A549 (cell line): ENCODE measurements around the gene NSL1. TPM values are rescaled to one million over a fixed set of nuclear protein-coding genes. Genes with fewer than 3 reads are reported as not detected.

Experiments
- ATAC-seq, 2 experiments: fragments of 200-7000 bp in 1 of 2; fragments of >200 bp in 1 of 2; cut with Nextera tagmentation in 1 of 2; cut with Tn5 transposase in 1 of 2; 3 replicates each; pipeline versions ENCODE4 v1.8.0 to v1.9.1; 2018 to 2020; ENCODE audit warnings: mild to moderate bottlenecking in 1 of 2, moderate library complexity in 1 of 2
- CTCF ChIA-PET: fragments of 300-600 bp; sonication (Branson Sonifier 250); formaldehyde crosslinking; extraction: SDS; loops from one replicate; lab custom pipeline; 2021; ENCODE audit warnings: antibody characterized with exemption, inconsistent platforms; lab: Yijun Ruan, JAX
- POLR2A ChIA-PET: fragments of 350-600 bp; formaldehyde crosslinking; extraction: SDS; loops from one replicate; lab custom pipeline; 2021; ENCODE audit warnings: antibody characterized with exemption, inconsistent platforms; lab: Yijun Ruan, JAX
- DNase-seq, 2 experiments: peaks; one replicate each; pipeline versions ENCODE4 v3.0.0 to v3.0.0-alpha.2; 2011 to 2016; ENCODE audit warnings: low read depth in 1 of 2, low spot score in 1 of 2
- FAIRE-seq: peaks from 2 replicates; lab custom pipeline; 2011; peaks lifted over from hg19 to GRCh38; lab: Jason Lieb, UNC
- H3K27ac ChIP-seq, 2 experiments: fragments of >200 bp; sonication (Bioruptor Twin); formaldehyde crosslinking; 3 replicates each; pipeline ENCODE4 v1.5.1; 2016 to 2017
- H3K4me1 ChIP-seq: fragments of >200 bp; sonication (Bioruptor Twin); formaldehyde crosslinking; 3 replicates; pipeline ENCODE4 v1.6.1; 2016
- H3K4me2 ChIP-seq: fragments of >200 bp; sonication (Bioruptor Twin); formaldehyde crosslinking; 3 replicates; pipeline ENCODE4 v1.6.1; 2016
- H3K4me3 ChIP-seq: fragments of >200 bp; sonication (Bioruptor Twin); formaldehyde crosslinking; 3 replicates; pipeline ENCODE4 v1.5.1; 2016
- H3K9me3 ChIP-seq: fragments of >200 bp; sonication (Bioruptor Twin); formaldehyde crosslinking; 3 replicates; pipeline ENCODE4 v1.6.1; 2016
- BHLHE40 ChIP-seq: IDR thresholded peaks from 2 replicates; pipeline ENCODE4 v1.6.1; 2012; ENCODE audit warnings: low read depth, low read length, inconsistent platforms
- EHMT2 ChIP-seq: fragments of 200-600 bp; sonication (generic); IDR thresholded peaks from 2 replicates; pipeline ENCODE4 v1.6.1; 2016; ENCODE audit warnings: antibody characterized with exemption, low read depth, mild to moderate bottlenecking, moderate library complexity
- RNF2 ChIP-seq: fragments of 200-600 bp; sonication (generic); IDR thresholded peaks from 2 replicates; pipeline ENCODE4 v1.6.1; 2016; ENCODE audit warnings: low read depth, mild to moderate bottlenecking, antibody characterized with exemption, moderate library complexity, borderline replicate concordance
- SMC3 ChIP-seq: fragments of >200 bp; sonication (Bioruptor Twin); formaldehyde crosslinking; IDR thresholded peaks from 3 replicates; pipeline ENCODE4 v1.6.1; 2018; ENCODE audit warnings: inconsistent platforms
- TFCP2L1 ChIP-seq: fragments of 250-450 bp; sonication (Bioruptor Pico); IDR thresholded peaks from 2 replicates; pipeline ENCODE4 v1.5.0; 2021; ENCODE audit warnings: mild to moderate bottlenecking
- WGBS: methylation state at CpG from one replicate; pipeline ENCODE4 v1.1.6; 2017; ENCODE audit errors: missing lambda C conversion rate; 5-methylcytosine and 5-hydroxymethylcytosine counted together
- polyA plus RNA-seq, 4 experiments: library from polyadenylated mRNA; depleted of rRNA in 3 of 4; stranded (reverse); fragments of >200 nt; fragmentation: RNase III in 1 of 4; extraction: RNeasy Plus Mini Kit Qiagen cat#74134 plus additional on column Dnase treatment in 1 of 4; gene quantifications; 2 replicates in 3 of 4; 3 replicates in 1 of 4; pipeline ENCODE4 v1.2.3, GENCODE V29; 2011 to 2017
- TF ChIP-seq, protein P1 (sequence below): IDR thresholded peaks from 2 replicates; pipeline ENCODE4 v1.6.1; 2012

The NSL1 gene
- polyA plus RNA-seq, 2 of the 4 experiments (the other 2 are of a cell fraction): 44.9 to 47.9 TPM

DNA sequence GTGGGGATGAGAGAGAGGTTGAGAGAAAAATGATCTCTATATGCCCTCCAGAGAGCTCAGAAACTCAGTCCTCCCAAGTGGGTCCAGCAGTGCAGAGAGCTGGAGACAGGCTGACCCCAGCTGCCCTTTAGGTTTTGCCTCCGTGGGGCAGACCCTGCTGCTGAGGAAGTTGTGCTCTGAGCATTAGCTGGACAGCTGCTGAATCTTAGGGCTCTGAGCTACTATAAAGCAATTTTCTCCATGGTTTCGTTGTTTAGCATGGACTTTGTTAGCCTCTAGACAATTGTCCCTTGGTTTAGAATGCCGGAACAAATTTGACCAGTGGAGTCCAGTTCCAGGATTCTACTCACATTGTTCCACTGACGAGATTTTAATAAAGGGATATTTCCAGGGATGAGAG is 114.0 kb downstream of the NSL1 start:
- ATAC-seq: no peak
- no peak for FAIRE-seq
- Histone ChIP-seq H3K4me2 (no peak overlapping the region), H3K27ac (no peak overlapping the region), H3K9me3 (no peaks in the 10 kb centered on the region), H3K4me3 (no peak overlapping the region), H3K4me1 (0 out of 3 replicates have a peak, but pooled peaks cover 6% of the 10 kb centered on the region)
- CTCF ChIA-PET: interaction anchor here (0.9 to 7.5 kb wide), 6 partner anchors 11 to 201 kb away, joined by 3 to 71 read pairs (median 4); no protein-coding TSS in a partner anchor
- DNase-seq: no peak
- TF ChIP-seq RNF2 (no peak), EHMT2 (no peak), SMC3 (no peak), BHLHE40 (no peak)
- TF ChIP-seq, protein P1, sequence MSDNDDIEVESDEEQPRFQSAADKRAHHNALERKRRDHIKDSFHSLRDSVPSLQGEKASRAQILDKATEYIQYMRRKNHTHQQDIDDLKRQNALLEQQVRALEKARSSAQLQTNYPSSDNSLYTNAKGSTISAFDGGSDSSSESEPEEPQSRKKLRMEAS: no peak
- POLR2A ChIA-PET: interaction anchor here (1.6 kb wide), 1 partner anchor 69 kb away, joined by 7 read pairs; the partner anchor contains the start of gene ATF3
- WGBS: 75% methylated on average over 4 of the region's 4 CpGs

DNA sequence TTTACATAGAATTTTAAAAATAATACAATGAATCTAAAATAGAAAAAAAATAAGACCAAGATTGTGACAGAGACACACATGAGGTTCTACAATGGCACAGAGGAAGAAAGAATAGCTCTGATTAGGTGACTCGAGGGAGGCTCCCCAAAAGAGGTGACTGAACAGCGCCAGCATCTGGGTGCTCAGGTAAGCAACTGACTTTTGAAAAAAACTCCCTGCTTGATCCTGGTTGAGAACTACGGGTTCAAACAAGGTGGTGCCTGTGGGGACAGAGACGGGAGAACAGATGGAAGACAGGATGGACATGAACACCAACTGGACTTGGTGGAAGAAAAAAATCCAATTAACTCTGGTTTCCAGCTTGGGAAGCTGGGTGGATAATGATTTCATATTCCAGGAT is 114.4 kb downstream of the NSL1 start:
- Histone ChIP-seq H3K27ac (no peak overlapping the region), H3K4me3 (no peak overlapping the region), H3K4me1 (peaks cover 6% of the 10 kb centered on the region; the same call in 1 of the 3 replicates), H3K4me2 (no peak overlapping the region), H3K9me3 (no peaks in the 10 kb centered on the region)
- WGBS: 77% methylated on average over 4 of the region's 4 CpGs
- POLR2A ChIA-PET: interaction anchor here (1.6 kb wide), 1 partner anchor 69 kb away, joined by 7 read pairs; the partner anchor contains the start of gene ATF3
- no peak for ATAC-seq
- no peak for FAIRE-seq
- TF ChIP-seq TFCP2L1 (CRISPR knock-in tag): no peak
- CTCF ChIA-PET: interaction anchor here (0.9 to 7.5 kb wide), 7 partner anchors 10 to 200 kb away, joined by 3 to 71 read pairs (median 4); no protein-coding TSS in a partner anchor
- DNase-seq: no peak

Other genes starting within 250 kb of the NSL1 start
- 33.4 and 62.9 TPM in 2 replicates for gene ATF3, start 183.0 kb downstream of the NSL1 start, polyA plus RNA-seq (2011; rRNA removed)
- gene ATF3, start 183.0 kb downstream of the NSL1 start, polyA plus RNA-seq (2017; fragmentation: RNase III; extraction: RNeasy Plus Mini Kit Qiagen cat#74134 plus additional on column Dnase treatment): 4.4 to 5.0 TPM (median 4.7 TPM) in 3 replicates
- gene BATF3, start 91.9 kb downstream of the NSL1 start, polyA plus RNA-seq (2011; rRNA removed): 6.4 and 7.9 TPM in 2 replicates
- gene BATF3, start 91.9 kb downstream of the NSL1 start, polyA plus RNA-seq (2017; fragmentation: RNase III; extraction: RNeasy Plus Mini Kit Qiagen cat#74134 plus additional on column Dnase treatment): 6.6 to 8.9 TPM (median 7.0 TPM) in 3 replicates
- gene TATDN3, start 117 bp upstream of the NSL1 start, polyA plus RNA-seq (2011; rRNA removed): 20.3 and 22.6 TPM in 2 replicates
- gene TATDN3, start 117 bp upstream of the NSL1 start, polyA plus RNA-seq (2017; fragmentation: RNase III; extraction: RNeasy Plus Mini Kit Qiagen cat#74134 plus additional on column Dnase treatment): 10.3 to 11.4 TPM (median 11.1 TPM) in 3 replicates
- gene SPATA45, start 55.9 kb upstream of the NSL1 start, polyA plus RNA-seq (2011; rRNA removed): 0.18 and 0.33 TPM in 2 replicates
- gene SPATA45, start 55.9 kb upstream of the NSL1 start, polyA plus RNA-seq (2017; fragmentation: RNase III; extraction: RNeasy Plus Mini Kit Qiagen cat#74134 plus additional on column Dnase treatment): not detected in 3 replicates
- gene FLVCR1, start 66.5 kb upstream of the NSL1 start, polyA plus RNA-seq (2011; rRNA removed): 13.7 and 15.4 TPM in 2 replicates
- 12.0 to 14.9 TPM (median 14.9 TPM) in 3 replicates for gene FLVCR1, start 66.5 kb upstream of the NSL1 start, polyA plus RNA-seq (2017; fragmentation: RNase III; extraction: RNeasy Plus Mini Kit Qiagen cat#74134 plus additional on column Dnase treatment)
- gene VASH2, start 158.8 kb upstream of the NSL1 start, polyA plus RNA-seq (2011; rRNA removed): 3.4 and 6.5 TPM in 2 replicates
- 3.0 to 4.7 TPM (median 3.3 TPM) in 3 replicates for gene VASH2, start 158.8 kb upstream of the NSL1 start, polyA plus RNA-seq (2017; fragmentation: RNase III; extraction: RNeasy Plus Mini Kit Qiagen cat#74134 plus additional on column Dnase treatment)
- 38.9 and 42.3 TPM in 2 replicates for gene ANGEL2, start 224.1 kb upstream of the NSL1 start, polyA plus RNA-seq (2011; rRNA removed)
- 19.4 to 22.1 TPM (median 20.4 TPM) in 3 replicates for gene ANGEL2, start 224.1 kb upstream of the NSL1 start, polyA plus RNA-seq (2017; fragmentation: RNase III; extraction: RNeasy Plus Mini Kit Qiagen cat#74134 plus additional on column Dnase treatment)